ENCODE data around the gene ALG2.
A peak's percentile ranks its signal among the peaks of the same experiment; 100 is the strongest.

ALG2 gene

DNA sequence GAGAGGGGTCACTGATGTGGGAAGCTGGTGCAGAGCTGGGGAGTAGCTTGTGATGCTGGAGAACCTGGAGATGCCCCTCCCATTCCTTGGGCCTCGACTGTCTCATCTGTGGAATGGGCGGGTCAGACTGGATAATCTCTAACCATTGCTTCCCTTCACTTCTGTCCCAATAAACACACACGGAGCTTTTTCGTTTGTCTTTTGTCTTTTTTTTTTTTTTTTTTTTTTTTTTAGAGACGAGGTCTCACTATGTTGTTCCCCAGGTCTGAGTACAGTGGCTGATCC, 36.5 kb downstream of the ALG2 start:
- no peaks in the 10 kb centered on the region for H3K27me3 ChIP-seq (ENCODE audit: insufficient read depth, low read length, poor library complexity, severe bottlenecking)
- H2AFZ ChIP-seq (ENCODE audit: low read length) = no peak overlapping the region
- H3K9ac ChIP-seq (ENCODE audit: low read depth, low read length, poor library complexity, severe bottlenecking) = no peak overlapping the region
- H3K9me2 ChIP-seq (replicated peaks; ENCODE audit: low read depth, low read length) = no peaks in the 10 kb centered on the region
- H3K36me3 ChIP-seq (ENCODE audit: insufficient read depth, low read length) = no peaks in the 10 kb centered on the region
- no peak for TF ChIP-seq EZH2phosphoT487 (IDR thresholded peaks at IDR 0.05; ENCODE audit: borderline replicate concordance)
- TF ChIP-seq, protein P1, sequence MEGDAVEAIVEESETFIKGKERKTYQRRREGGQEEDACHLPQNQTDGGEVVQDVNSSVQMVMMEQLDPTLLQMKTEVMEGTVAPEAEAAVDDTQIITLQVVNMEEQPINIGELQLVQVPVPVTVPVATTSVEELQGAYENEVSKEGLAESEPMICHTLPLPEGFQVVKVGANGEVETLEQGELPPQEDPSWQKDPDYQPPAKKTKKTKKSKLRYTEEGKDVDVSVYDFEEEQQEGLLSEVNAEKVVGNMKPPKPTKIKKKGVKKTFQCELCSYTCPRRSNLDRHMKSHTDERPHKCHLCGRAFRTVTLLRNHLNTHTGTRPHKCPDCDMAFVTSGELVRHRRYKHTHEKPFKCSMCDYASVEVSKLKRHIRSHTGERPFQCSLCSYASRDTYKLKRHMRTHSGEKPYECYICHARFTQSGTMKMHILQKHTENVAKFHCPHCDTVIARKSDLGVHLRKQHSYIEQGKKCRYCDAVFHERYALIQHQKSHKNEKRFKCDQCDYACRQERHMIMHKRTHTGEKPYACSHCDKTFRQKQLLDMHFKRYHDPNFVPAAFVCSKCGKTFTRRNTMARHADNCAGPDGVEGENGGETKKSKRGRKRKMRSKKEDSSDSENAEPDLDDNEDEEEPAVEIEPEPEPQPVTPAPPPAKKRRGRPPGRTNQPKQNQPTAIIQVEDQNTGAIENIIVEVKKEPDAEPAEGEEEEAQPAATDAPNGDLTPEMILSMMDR (conservative IDR thresholded peaks at IDR 0.05; ENCODE audit: low read length) = no peak
- H3F3A ChIP-seq (ENCODE audit: low read depth) = 0 out of 2 replicates have a peak, but pooled peaks cover 4% of the 10 kb centered on the region
- no peaks in the 10 kb centered on the region for H4K20me1 ChIP-seq (ENCODE audit: insufficient read depth, low read length, poor library complexity, severe bottlenecking)
- no peak overlapping the region for H3K4me3 ChIP-seq (ENCODE audit: low read length, poor library complexity, severe bottlenecking)
- H3K9me3 ChIP-seq (ENCODE audit: insufficient read depth, low read depth, low read length) = no peaks in the 10 kb centered on the region
- peaks cover 55% of the 10 kb centered on the region for H3K4me1 ChIP-seq (ENCODE audit: insufficient read depth, low read length, poor library complexity, severe bottlenecking)
- H3K4me2 ChIP-seq (ENCODE audit: low read depth, low read length, poor library complexity, severe bottlenecking) = no peak overlapping the region
- no peaks in the 10 kb centered on the region for H3K79me2 ChIP-seq (ENCODE audit: insufficient read depth, low read length)

DNA sequence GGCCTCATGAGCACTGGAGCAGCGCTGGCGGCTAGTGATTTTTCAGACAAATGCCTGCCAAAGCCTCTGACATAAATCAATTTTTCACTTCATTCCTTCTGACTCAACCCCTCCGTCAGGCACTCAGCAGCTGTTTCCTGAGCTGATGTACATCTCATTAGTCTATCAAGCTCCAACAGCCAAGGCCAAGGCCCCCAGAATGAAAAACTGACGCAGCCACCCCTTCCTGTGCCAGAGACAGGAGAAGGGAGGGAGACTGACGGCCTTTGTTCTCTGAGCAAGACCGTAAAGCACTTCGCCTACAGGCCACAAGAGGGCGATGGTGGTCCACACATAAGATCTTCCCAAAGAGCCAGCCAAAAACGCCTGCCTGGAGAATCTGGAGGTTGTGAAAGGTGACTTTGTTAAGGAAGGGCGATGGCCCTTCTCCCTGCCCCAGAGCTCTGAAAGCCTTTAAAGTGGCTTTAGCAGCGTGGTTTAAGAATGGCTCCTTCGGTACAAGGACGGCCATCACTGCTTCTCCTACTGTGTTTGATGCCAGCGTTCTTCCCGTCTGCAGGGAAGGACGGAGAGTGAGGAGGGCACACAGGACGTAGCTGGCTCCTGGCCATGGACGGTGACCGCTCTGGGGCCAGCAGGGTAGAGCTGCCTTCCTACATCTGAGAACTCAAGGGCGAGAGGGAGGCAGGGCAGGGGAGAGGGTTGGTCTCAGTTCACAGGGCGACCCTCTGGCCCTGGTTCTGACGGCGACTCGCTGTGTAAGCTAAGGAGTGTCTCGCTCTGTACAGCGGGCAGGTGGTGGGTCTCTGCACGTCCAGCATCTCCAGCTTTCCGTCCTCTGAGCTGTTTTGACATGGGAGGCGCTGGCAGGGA, 37.0 kb downstream of the ALG2 start:
- TF ChIP-seq, protein P1 (conservative IDR thresholded peaks at IDR 0.05; ENCODE audit: low read length) = peak; percentile 88
- TF ChIP-seq EZH2phosphoT487 (IDR thresholded peaks at IDR 0.05; ENCODE audit: borderline replicate concordance) = no peak
- no peak overlapping the region for H3K4me2 ChIP-seq (ENCODE audit: low read depth, low read length, poor library complexity, severe bottlenecking)
- peak overlapping the region; percentile 44; the same call in 1 of the 2 replicates for H2AFZ ChIP-seq (ENCODE audit: low read length)
- no peaks in the 10 kb centered on the region for H3K27me3 ChIP-seq (ENCODE audit: insufficient read depth, low read length, poor library complexity, severe bottlenecking)
- H4K20me1 ChIP-seq (ENCODE audit: insufficient read depth, low read length, poor library complexity, severe bottlenecking) = no peaks in the 10 kb centered on the region
- H3K9ac ChIP-seq (ENCODE audit: low read depth, low read length, poor library complexity, severe bottlenecking) = no peak overlapping the region
- H3K9me3 ChIP-seq (ENCODE audit: insufficient read depth, low read depth, low read length) = no peaks in the 10 kb centered on the region
- H3K79me2 ChIP-seq (ENCODE audit: insufficient read depth, low read length) = no peaks in the 10 kb centered on the region
- no peaks in the 10 kb centered on the region for H3K36me3 ChIP-seq (ENCODE audit: insufficient read depth, low read length)
- no peak overlapping the region for H3K4me3 ChIP-seq (ENCODE audit: low read length, poor library complexity, severe bottlenecking)
- H3K9me2 ChIP-seq (replicated peaks; ENCODE audit: low read depth, low read length) = no peaks in the 10 kb centered on the region
- H3K4me1 ChIP-seq (ENCODE audit: insufficient read depth, low read length, poor library complexity, severe bottlenecking) = peaks cover 59% of the 10 kb centered on the region
- H3F3A ChIP-seq (ENCODE audit: low read depth) = 0 out of 2 replicates have a peak, but pooled peaks cover 4% of the 10 kb centered on the region

DNA sequence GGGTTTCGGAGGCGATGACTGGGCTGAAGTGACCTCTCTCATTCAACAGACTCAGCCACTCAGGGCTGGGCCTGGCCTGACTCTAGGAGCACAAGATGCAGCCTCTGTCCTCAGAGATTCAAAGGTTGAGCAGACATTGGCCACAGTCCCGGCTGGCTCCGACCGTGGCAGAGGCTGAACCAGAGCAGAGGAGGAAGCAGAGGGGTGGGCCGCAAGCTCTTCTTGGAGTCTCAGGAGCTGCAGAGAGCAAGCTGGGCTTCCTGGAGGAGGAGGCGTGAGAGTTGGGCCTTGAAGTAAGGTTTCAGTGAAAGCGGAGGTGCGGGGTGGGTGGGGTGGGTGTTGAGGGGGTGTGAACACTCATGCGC, 37.6 kb downstream of the ALG2 start:
- Histone ChIP-seq H3K27me3 (ENCODE audit: insufficient read depth, low read length, poor library complexity, severe bottlenecking) (no peaks in the 10 kb centered on the region), H3K4me3 (ENCODE audit: low read length, poor library complexity, severe bottlenecking) (no peak overlapping the region), H3F3A (ENCODE audit: low read depth) (0 out of 2 replicates have a peak, but pooled peaks cover 4% of the 10 kb centered on the region), H3K9me3 (ENCODE audit: insufficient read depth, low read depth, low read length) (no peaks in the 10 kb centered on the region), H2AFZ (ENCODE audit: low read length) (no peak overlapping the region), H3K4me1 (ENCODE audit: insufficient read depth, low read length, poor library complexity, severe bottlenecking) (peaks cover 59% of the 10 kb centered on the region), H3K4me2 (ENCODE audit: low read depth, low read length, poor library complexity, severe bottlenecking) (no peak overlapping the region), H3K9ac (ENCODE audit: low read depth, low read length, poor library complexity, severe bottlenecking) (no peak overlapping the region), H4K20me1 (ENCODE audit: insufficient read depth, low read length, poor library complexity, severe bottlenecking) (no peaks in the 10 kb centered on the region), H3K79me2 (ENCODE audit: insufficient read depth, low read length) (no peaks in the 10 kb centered on the region), H3K9me2 (replicated peaks; ENCODE audit: low read depth, low read length) (no peaks in the 10 kb centered on the region), H3K36me3 (ENCODE audit: insufficient read depth, low read length) (no peaks in the 10 kb centered on the region)
- TF ChIP-seq EZH2phosphoT487 (IDR thresholded peaks at IDR 0.05; ENCODE audit: borderline replicate concordance) = no peak
- TF ChIP-seq, protein P1 (conservative IDR thresholded peaks at IDR 0.05; ENCODE audit: low read length) = no peak

Data from Loucy (cell line).